GM12878 (cell line): ENCODE results near the gene MATN1. TPM values are rescaled to one million over a fixed set of nuclear protein-coding genes. Genes with fewer than 3 reads are reported as not detected.

Experiments
- ATAC-seq: fragments of 200-7000 bp; cut with Tn5 transposase; 3 replicates; pipeline ENCODE4 v1.9.1; 2020; ENCODE audit warnings: mild to moderate bottlenecking, moderate library complexity
- BruUV-seq: library from RNA; stranded (reverse); fragments of 400-500 nt; replicated peaks from 2 replicates; lab custom pipeline; 2021; lab: Mats Ljungman, UMichigan
- CTCF ChIA-PET: fragments of 300-600 bp; sonication (Branson Sonifier 250); formaldehyde crosslinking; extraction: SDS; loops from one replicate; lab custom pipeline; 2021; ENCODE audit warnings: inconsistent platforms; lab: Yijun Ruan, JAX
- POLR2A ChIA-PET: fragments of 350-600 bp; formaldehyde crosslinking; extraction: SDS; loops from one replicate; lab custom pipeline; 2021; ENCODE audit warnings: inconsistent platforms; lab: Charles Lee
- RAD21 ChIA-PET: fragments of 300-600 bp; sonication (Branson Sonifier 250); formaldehyde crosslinking; loops from one replicate; lab custom pipeline; 2023; ENCODE audit warnings: antibody characterized with exemption; ENCODE audit not compliant: unreplicated experiment; lab: Charles Lee
- SMC1A ChIA-PET: fragments of 300-600 bp; sonication (Branson Sonifier 250); formaldehyde crosslinking; loops from one replicate; lab custom pipeline; 2023; ENCODE audit not compliant: unreplicated experiment, uncharacterized antibody; lab: Charles Lee
- DNase-seq: peaks from one replicate; pipeline ENCODE4 v3.0.0-alpha.2; 2011; ENCODE audit warnings: low read depth, low spot score
- FAIRE-seq: peaks from 3 replicates; lab custom pipeline; 2011; peaks lifted over from hg19 to GRCh38; lab: Jason Lieb, UNC
- H2AFZ ChIP-seq: 2 replicates; pipeline ENCODE4 v1.6.0; 2011; ENCODE audit warnings: low read depth, low read length, control low read depth; ENCODE audit not compliant: control insufficient read depth
- H3K27ac ChIP-seq: 2 replicates; pipeline ENCODE4 v1.5.1; 2011; ENCODE audit warnings: control low read depth; ENCODE audit not compliant: control insufficient read depth, insufficient read depth
- H3K27me3 ChIP-seq, 2 experiments: replicated peaks in 1 of 2; 2 replicates each; pipeline versions ENCODE4 v1.6.0 to v1.6.1; 2011; ENCODE audit warnings: low read length in 1 of 2; ENCODE audit not compliant: control insufficient read depth in 2 of 2, insufficient read depth in 2 of 2
- H3K36me3 ChIP-seq, 2 experiments: 2 replicates each; pipeline ENCODE4 v1.5.1; 2011; ENCODE audit warnings: low read length in 1 of 2; ENCODE audit not compliant: control insufficient read depth in 2 of 2, insufficient read depth in 2 of 2
- H3K4me1 ChIP-seq: 2 replicates; pipeline ENCODE4 v1.6.1; 2011; ENCODE audit warnings: mild to moderate bottlenecking, low read length, moderate library complexity, mixed read lengths; ENCODE audit not compliant: control insufficient read depth, insufficient read depth
- H3K4me2 ChIP-seq: 2 replicates; pipeline ENCODE4 v1.6.0; 2011; ENCODE audit warnings: control low read depth; ENCODE audit not compliant: control insufficient read depth, insufficient read depth
- H3K4me3 ChIP-seq: fragments of 200-600 bp; sonication (generic); 2 replicates; pipeline ENCODE4 v1.5.1; 2016
- H3K79me2 ChIP-seq: 2 replicates; pipeline ENCODE4 v1.6.0; 2011; ENCODE audit warnings: low read length; ENCODE audit not compliant: control insufficient read depth, insufficient read depth
- H3K9ac ChIP-seq: 2 replicates; pipeline ENCODE4 v1.8.0; 2011; ENCODE audit warnings: low read length, control low read depth, mixed read lengths; ENCODE audit not compliant: control insufficient read depth, insufficient read depth
- H3K9me3 ChIP-seq: replicated peaks from 3 replicates; pipeline ENCODE4 v1.5.1; 2011; ENCODE audit warnings: mild to moderate bottlenecking, low read length; ENCODE audit not compliant: control insufficient read depth, insufficient read depth
- H4K20me1 ChIP-seq: 2 replicates; pipeline ENCODE4 v1.6.0; 2011; ENCODE audit not compliant: control insufficient read depth, insufficient read depth
- CBFB ChIP-seq: IDR thresholded peaks from 2 replicates; pipeline ENCODE4 v1.6.1; 2016; ENCODE audit warnings: antibody characterized with exemption, low read depth
- FOXM1 ChIP-seq: IDR thresholded peaks from 2 replicates; pipeline ENCODE4 v1.6.1; 2012; ENCODE audit warnings: low read depth, mild to moderate bottlenecking, inconsistent platforms, low read length, moderate library complexity
- IKZF2 ChIP-seq, 2 experiments: fragments of 450-650 bp; IDR thresholded peaks; 2 replicates each; pipeline ENCODE4 v1.6.1; 2017; ENCODE audit warnings: mild to moderate bottlenecking in 2 of 2, moderate library complexity in 2 of 2
- MEF2B ChIP-seq: fragments of 450-650 bp; IDR thresholded peaks from 2 replicates; pipeline ENCODE4 v1.6.1; 2018; ENCODE audit warnings: mild to moderate bottlenecking, moderate library complexity; ENCODE audit not compliant: partially characterized antibody, poor library complexity, severe bottlenecking
- NFXL1 ChIP-seq: fragments of 450-650 bp; IDR thresholded peaks from 2 replicates; pipeline ENCODE4 v1.6.1; 2017; ENCODE audit warnings: antibody characterized with exemption, mild to moderate bottlenecking, borderline replicate concordance
- RFX5 ChIP-seq: IDR thresholded peaks from 2 replicates; pipeline ENCODE4 v1.6.1; 2011; ENCODE audit warnings: low read depth, low read length, improper control_type of control experiment
- SMAD5 ChIP-seq: IDR thresholded peaks from 2 replicates; pipeline ENCODE4 v1.6.1; 2016; ENCODE audit warnings: antibody characterized with exemption, low read depth
- SMARCA5 ChIP-seq: fragments of 450-650 bp; IDR thresholded peaks from 2 replicates; pipeline ENCODE4 v1.6.1; 2017; ENCODE audit warnings: mild to moderate bottlenecking
- SMC3 ChIP-seq: IDR thresholded peaks from 2 replicates; pipeline ENCODE4 v1.6.1; 2011; ENCODE audit warnings: low read length, improper control_type of control experiment, borderline replicate concordance
- SREBF2 ChIP-seq: IDR thresholded peaks from 2 replicates; pipeline ENCODE4 v1.6.1; 2012; ENCODE audit warnings: mild to moderate bottlenecking, low read length
- WGBS: methylation state at CpG from one replicate; pipeline ENCODE4 v1.1.6; 2016; ENCODE audit warnings: low lambda C conversion rate; ENCODE audit not compliant: insufficient replicate concordance, insufficient coverage; ENCODE audit errors: missing lambda C conversion rate; 5-methylcytosine and 5-hydroxymethylcytosine counted together
- in situ Hi-C: fragments of 300-500 bp; cut with MboI; formaldehyde crosslinking; loops from 9 replicates; pipeline ENCODE4 v1.14.3; 2018; ENCODE audit warnings: mixed read lengths
- intact Hi-C: fragments of 100-400 bp; cut with micrococcal nuclease; formaldehyde crosslinking; loops from one replicate; pipeline ENCODE4 v1.14.2; 2022; ENCODE audit not compliant: unreplicated experiment
- polyA plus RNA-seq, 11 experiments: library from polyadenylated mRNA; depleted of rRNA in 4 of 11; unstranded in 6 of 11; stranded (reverse) in 5 of 11; fragments of >200 nt; fragmentation: Nextera tagmentation in 4 of 11; fragmentation: Illumina TruSeq in 1 of 11; extraction: Ambion mirVana in 4 of 11; extraction: Trizol in 1 of 11; gene quantifications; 1 replicate in 1 of 11; 2 replicates in 10 of 11; pipeline versions ENCODE4 v1.2.1 to v1.2.3, GENCODE V29; 2011 to 2016; ENCODE audit warnings: inconsistent platforms in 2 of 11, missing spikeins in 2 of 11, low read depth in 1 of 11
- total RNA-seq, 4 experiments: library from RNA; depleted of rRNA in 3 of 4; stranded (reverse); fragments of >200 nt in 3 of 4; fragmentation: Illumina TruSeq in 1 of 4; extraction: Trizol in 1 of 4; gene quantifications; 2 replicates each; pipeline versions ENCODE4 v1.2.1 to v1.2.3, GENCODE V29; 2013 to 2021
- TF ChIP-seq, protein P1 (sequence below): fragments of 450-650 bp; formaldehyde crosslinking; IDR thresholded peaks from 2 replicates; pipeline ENCODE4 v1.4.0; 2020; ENCODE audit warnings: mild to moderate bottlenecking, moderate library complexity

Gene MATN1
- total and polyA plus RNA-seq, 10 of the 15 experiments (the other 5 are each of a cell fraction or from before 2014, with no cell fraction given): 0.04 to 0.50 (median 0.10) TPM; not detected in 1

DNA sequence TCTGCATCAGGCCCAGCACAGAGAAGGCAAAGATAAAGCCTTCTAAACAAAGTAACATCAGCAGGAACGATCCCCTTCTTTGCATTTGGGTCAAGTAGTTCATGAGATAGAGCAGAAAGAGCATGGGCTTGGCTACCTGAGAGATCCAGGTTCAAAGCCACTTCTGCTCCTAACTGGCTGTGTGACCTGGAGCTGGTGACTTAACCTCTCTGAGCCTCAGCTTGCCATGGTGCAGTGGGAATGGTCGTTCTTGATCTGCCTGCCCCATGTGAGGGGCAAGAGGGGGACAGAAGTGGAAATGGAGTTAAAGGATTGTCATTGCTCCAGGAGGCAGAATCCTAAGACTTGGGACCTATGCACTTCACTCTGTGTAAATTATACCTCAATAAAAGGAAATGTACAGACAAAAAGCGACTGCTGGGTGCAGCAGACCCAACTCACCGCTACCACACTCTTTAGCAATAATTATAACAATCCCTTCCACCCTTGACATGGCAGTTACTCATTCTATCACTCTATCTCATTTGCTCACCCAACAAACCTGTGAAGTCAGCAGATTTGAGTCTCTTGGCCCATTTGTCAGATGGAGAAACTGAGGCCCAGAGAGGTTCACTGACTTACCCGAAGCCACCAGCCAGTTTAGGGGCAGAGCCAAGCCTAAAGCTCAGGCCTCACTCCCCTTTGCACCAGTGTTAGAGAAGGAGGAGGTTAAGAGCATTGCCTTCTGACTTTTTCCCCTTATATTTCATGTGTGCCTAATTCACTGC lies 1.5 kb upstream of the MATN1 start:
- no peaks in the 10 kb centered on the region for H3K36me3 ChIP-seq
- CTCF ChIA-PET: interaction anchor here (0.7 to 11.2 kb wide), 10 partner anchors 8 to 56 kb away, joined by 3 to 221 read pairs (median 4); partner anchors contain the start of gene LAPTM5
- no peak overlapping the region for H2AFZ ChIP-seq
- FAIRE-seq (no peak), DNase-seq (no peak), ATAC-seq (no peak)
- WGBS: 77% methylated on average over 5 of the region's 5 CpGs
- SMC1A ChIA-PET: interaction anchor here (0.7 to 21.5 kb wide), 4 partner anchors 28 to 195 kb away, joined by 3 to 556 read pairs (median 216); partner anchors contain the start of gene LAPTM5
- no peaks in the 10 kb centered on the region for H3K27me3 ChIP-seq
- TF ChIP-seq SREBF2 (no peak), SMARCA5 (no peak), CBFB (no peak), SMC3 (no peak), RFX5 (no peak), SMAD5 (no peak), IKZF2 (IDR thresholded peaks at IDR 0.05) (no peak), MEF2B (no peak), FOXM1 (no peak), NFXL1 (no peak)
- TF ChIP-seq, protein P1, sequence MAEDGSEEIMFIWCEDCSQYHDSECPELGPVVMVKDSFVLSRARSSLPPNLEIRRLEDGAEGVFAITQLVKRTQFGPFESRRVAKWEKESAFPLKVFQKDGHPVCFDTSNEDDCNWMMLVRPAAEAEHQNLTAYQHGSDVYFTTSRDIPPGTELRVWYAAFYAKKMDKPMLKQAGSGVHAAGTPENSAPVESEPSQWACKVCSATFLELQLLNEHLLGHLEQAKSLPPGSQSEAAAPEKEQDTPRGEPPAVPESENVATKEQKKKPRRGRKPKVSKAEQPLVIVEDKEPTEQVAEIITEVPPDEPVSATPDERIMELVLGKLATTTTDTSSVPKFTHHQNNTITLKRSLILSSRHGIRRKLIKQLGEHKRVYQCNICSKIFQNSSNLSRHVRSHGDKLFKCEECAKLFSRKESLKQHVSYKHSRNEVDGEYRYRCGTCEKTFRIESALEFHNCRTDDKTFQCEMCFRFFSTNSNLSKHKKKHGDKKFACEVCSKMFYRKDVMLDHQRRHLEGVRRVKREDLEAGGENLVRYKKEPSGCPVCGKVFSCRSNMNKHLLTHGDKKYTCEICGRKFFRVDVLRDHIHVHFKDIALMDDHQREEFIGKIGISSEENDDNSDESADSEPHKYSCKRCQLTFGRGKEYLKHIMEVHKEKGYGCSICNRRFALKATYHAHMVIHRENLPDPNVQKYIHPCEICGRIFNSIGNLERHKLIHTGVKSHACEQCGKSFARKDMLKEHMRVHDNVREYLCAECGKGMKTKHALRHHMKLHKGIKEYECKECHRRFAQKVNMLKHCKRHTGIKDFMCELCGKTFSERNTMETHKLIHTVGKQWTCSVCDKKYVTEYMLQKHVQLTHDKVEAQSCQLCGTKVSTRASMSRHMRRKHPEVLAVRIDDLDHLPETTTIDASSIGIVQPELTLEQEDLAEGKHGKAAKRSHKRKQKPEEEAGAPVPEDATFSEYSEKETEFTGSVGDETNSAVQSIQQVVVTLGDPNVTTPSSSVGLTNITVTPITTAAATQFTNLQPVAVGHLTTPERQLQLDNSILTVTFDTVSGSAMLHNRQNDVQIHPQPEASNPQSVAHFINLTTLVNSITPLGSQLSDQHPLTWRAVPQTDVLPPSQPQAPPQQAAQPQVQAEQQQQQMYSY: no peak
- no peak overlapping the region for H3K9ac ChIP-seq
- peaks cover 1% of the 10 kb centered on the region for H3K79me2 ChIP-seq
- no peaks in the 10 kb centered on the region for H3K9me3 ChIP-seq
- H3K4me1 ChIP-seq: peaks cover 12% of the 10 kb centered on the region
- intact Hi-C loops (no loop called here), in situ Hi-C loops (loop anchor here (10.0 kb wide), 1 partner anchor 50 kb away; no protein-coding TSS in a partner anchor)
- no peak overlapping the region for H3K4me2 ChIP-seq
- RAD21 ChIA-PET: interaction anchor here (0.7 to 15.6 kb wide), 4 partner anchors 19 to 56 kb away, joined by 3 to 538 read pairs (median 4); no protein-coding TSS in a partner anchor
- no peak overlapping the region for H3K4me3 ChIP-seq
- POLR2A ChIA-PET: interaction anchor here (0.6 to 7.0 kb wide), 6 partner anchors 20 to 920 kb away, joined by 3 to 45 read pairs (median 6); partner anchors contain the start of gene PEF1
- no peaks in the 10 kb centered on the region for H4K20me1 ChIP-seq
- H3K27ac ChIP-seq: no peak overlapping the region
- no TSS peak for BruUV-seq
